ENCODE results near the gene ZSCAN12.

The ZSCAN12 gene

GRCh38 chr6:28395918-28396317, 3.6 kb downstream of the ZSCAN12 start:
- Histone ChIP-seq H3K27ac (ENCODE audit: low read depth, low read length) (no peak overlapping the region), H3K36me3 (ENCODE audit: insufficient read depth, low read length) (peaks cover 22% of the 10 kb centered on the region), H3K27me3 (ENCODE audit: insufficient read depth, low read length) (no peaks in the 10 kb centered on the region), H3K4me1 (ENCODE audit: control insufficient read depth, insufficient read depth, low read length, unreplicated experiment) (peaks cover 27% of the 10 kb centered on the region), H3K4me3 (ENCODE audit: low read depth, low read length) (no peak overlapping the region), H3K79me2 (ENCODE audit: control insufficient read depth, insufficient read depth, low read length, unreplicated experiment) (peaks cover 35% of the 10 kb centered on the region), H2AFZ (ENCODE audit: low read length, unreplicated experiment) (no peak overlapping the region)

GRCh38 chr6:28393912-28394662, 5.5 kb downstream of the ZSCAN12 start:
- H3K4me3 ChIP-seq (ENCODE audit: low read depth, low read length), result no peak overlapping the region
- peaks cover 29% of the 10 kb centered on the region for H3K79me2 ChIP-seq (ENCODE audit: control insufficient read depth, insufficient read depth, low read length, unreplicated experiment)
- no peak overlapping the region for H2AFZ ChIP-seq (ENCODE audit: low read length, unreplicated experiment)
- H3K36me3 ChIP-seq (ENCODE audit: insufficient read depth, low read length), result peaks cover 39% of the 10 kb centered on the region
- peaks cover 19% of the 10 kb centered on the region for H3K4me1 ChIP-seq (ENCODE audit: control insufficient read depth, insufficient read depth, low read length, unreplicated experiment)
- H3K27ac ChIP-seq (ENCODE audit: low read depth, low read length), result no peak overlapping the region
- H3K27me3 ChIP-seq (ENCODE audit: insufficient read depth, low read length), result no peaks in the 10 kb centered on the region

GRCh38 chr6:28390688-28391087, 8.9 kb downstream of the ZSCAN12 start:
- H3K4me3 ChIP-seq (ENCODE audit: low read depth, low read length), result no peak overlapping the region
- peaks cover 7% of the 10 kb centered on the region for H3K79me2 ChIP-seq (ENCODE audit: control insufficient read depth, insufficient read depth, low read length, unreplicated experiment)
- H3K27ac ChIP-seq (ENCODE audit: low read depth, low read length), result no peak overlapping the region
- H3K4me1 ChIP-seq (ENCODE audit: control insufficient read depth, insufficient read depth, low read length, unreplicated experiment), result no peaks in the 10 kb centered on the region
- peaks cover 47% of the 10 kb centered on the region for H3K36me3 ChIP-seq (ENCODE audit: insufficient read depth, low read length)
- H3K27me3 ChIP-seq (ENCODE audit: insufficient read depth, low read length), result no peaks in the 10 kb centered on the region
- H2AFZ ChIP-seq (ENCODE audit: low read length, unreplicated experiment), result no peak overlapping the region

GRCh38 chr6:28384143-28384533, 15.4 kb downstream of the ZSCAN12 start:
- Histone ChIP-seq H2AFZ (ENCODE audit: low read length, unreplicated experiment) (no peak overlapping the region), H3K27ac (ENCODE audit: low read depth, low read length) (no peak overlapping the region; the same call in 1 of the 2 replicates), H3K36me3 (ENCODE audit: insufficient read depth, low read length) (peaks cover 49% of the 10 kb centered on the region), H3K27me3 (ENCODE audit: insufficient read depth, low read length) (no peaks in the 10 kb centered on the region), H3K79me2 (ENCODE audit: control insufficient read depth, insufficient read depth, low read length, unreplicated experiment) (peaks cover 8% of the 10 kb centered on the region), H3K4me3 (ENCODE audit: low read depth, low read length) (no peak overlapping the region), H3K4me1 (ENCODE audit: control insufficient read depth, insufficient read depth, low read length, unreplicated experiment) (no peaks in the 10 kb centered on the region)

- peak overlapping the region; percentile 63 for H3K27ac ChIP-seq (ENCODE audit: low read depth, low read length)
- H3K27me3 ChIP-seq (ENCODE audit: insufficient read depth, low read length), result no peaks in the 10 kb centered on the region
- peak overlapping the region; percentile 70 for H2AFZ ChIP-seq (ENCODE audit: low read length, unreplicated experiment)
- peak overlapping the region; percentile 74 for H3K4me3 ChIP-seq (ENCODE audit: low read depth, low read length)
- peaks cover 8% of the 10 kb centered on the region for H3K79me2 ChIP-seq (ENCODE audit: control insufficient read depth, insufficient read depth, low read length, unreplicated experiment)
- H3K4me1 ChIP-seq (ENCODE audit: control insufficient read depth, insufficient read depth, low read length, unreplicated experiment), result no peaks in the 10 kb centered on the region
- peaks cover 49% of the 10 kb centered on the region for H3K36me3 ChIP-seq (ENCODE audit: insufficient read depth, low read length)
Observed at GRCh38 chr6:28383235-28384142, 16.1 kb downstream of the ZSCAN12 start.

GRCh38 chr6:28380381-28380780, 19.2 kb downstream of the ZSCAN12 start:
- H3K4me1 ChIP-seq (ENCODE audit: control insufficient read depth, insufficient read depth, low read length, unreplicated experiment), result no peaks in the 10 kb centered on the region
- peaks cover 52% of the 10 kb centered on the region for H3K36me3 ChIP-seq (ENCODE audit: insufficient read depth, low read length)
- H3K27me3 ChIP-seq (ENCODE audit: insufficient read depth, low read length), result no peaks in the 10 kb centered on the region
- H2AFZ ChIP-seq (ENCODE audit: low read length, unreplicated experiment), result no peak overlapping the region
- no peak overlapping the region for H3K27ac ChIP-seq (ENCODE audit: low read depth, low read length)
- no peak overlapping the region for H3K4me3 ChIP-seq (ENCODE audit: low read depth, low read length)
- peaks cover 8% of the 10 kb centered on the region for H3K79me2 ChIP-seq (ENCODE audit: control insufficient read depth, insufficient read depth, low read length, unreplicated experiment)

GRCh38 chr6:28378644-28379043, 20.9 kb downstream of the ZSCAN12 start:
- Histone ChIP-seq H2AFZ (ENCODE audit: low read length, unreplicated experiment) (no peak overlapping the region), H3K4me3 (ENCODE audit: low read depth, low read length) (no peak overlapping the region), H3K4me1 (ENCODE audit: control insufficient read depth, insufficient read depth, low read length, unreplicated experiment) (no peaks in the 10 kb centered on the region), H3K27me3 (ENCODE audit: insufficient read depth, low read length) (no peaks in the 10 kb centered on the region), H3K79me2 (ENCODE audit: control insufficient read depth, insufficient read depth, low read length, unreplicated experiment) (peaks cover 8% of the 10 kb centered on the region), H3K36me3 (ENCODE audit: insufficient read depth, low read length) (peaks cover 47% of the 10 kb centered on the region), H3K27ac (ENCODE audit: low read depth, low read length) (no peak overlapping the region)

GRCh38 chr6:28377879-28378278, 21.7 kb downstream of the ZSCAN12 start:
- no peak overlapping the region for H2AFZ ChIP-seq (ENCODE audit: low read length, unreplicated experiment)

GRCh38 chr6:28373925-28374324, 25.6 kb downstream of the ZSCAN12 start:
- Histone ChIP-seq H2AFZ (ENCODE audit: low read length, unreplicated experiment) (no peak overlapping the region), H3K27me3 (ENCODE audit: insufficient read depth, low read length) (no peaks in the 10 kb centered on the region), H3K79me2 (ENCODE audit: control insufficient read depth, insufficient read depth, low read length, unreplicated experiment) (no peaks in the 10 kb centered on the region)

More at GRCh38 chr6:28377879-28378278, 21.7 kb downstream of the ZSCAN12 start:
- Histone ChIP-seq H3K4me3 (ENCODE audit: low read depth, low read length) (no peak overlapping the region), H3K27ac (ENCODE audit: low read depth, low read length) (no peak overlapping the region), H3K4me1 (ENCODE audit: control insufficient read depth, insufficient read depth, low read length, unreplicated experiment) (no peaks in the 10 kb centered on the region), H3K79me2 (ENCODE audit: control insufficient read depth, insufficient read depth, low read length, unreplicated experiment) (peaks cover 8% of the 10 kb centered on the region), H3K36me3 (ENCODE audit: insufficient read depth, low read length) (peaks cover 47% of the 10 kb centered on the region), H3K27me3 (ENCODE audit: insufficient read depth, low read length) (no peaks in the 10 kb centered on the region)

GRCh38 chr6:28371706-28372451, 27.7 kb downstream of the ZSCAN12 start:
- H3K4me1 ChIP-seq (ENCODE audit: control insufficient read depth, insufficient read depth, low read length, unreplicated experiment), result no peaks in the 10 kb centered on the region
- H2AFZ ChIP-seq (ENCODE audit: low read length, unreplicated experiment), result no peak overlapping the region
- H3K27ac ChIP-seq (ENCODE audit: low read depth, low read length), result no peak overlapping the region
- no peaks in the 10 kb centered on the region for H3K27me3 ChIP-seq (ENCODE audit: insufficient read depth, low read length)
- 0 out of 2 replicates have a peak, but pooled peaks cover 3% of the 10 kb centered on the region for H3K36me3 ChIP-seq (ENCODE audit: insufficient read depth, low read length)
- H3K79me2 ChIP-seq (ENCODE audit: control insufficient read depth, insufficient read depth, low read length, unreplicated experiment), result no peaks in the 10 kb centered on the region
- H3K4me3 ChIP-seq (ENCODE audit: low read depth, low read length), result no peak overlapping the region

More at GRCh38 chr6:28373925-28374324, 25.6 kb downstream of the ZSCAN12 start:
- no peaks in the 10 kb centered on the region for H3K4me1 ChIP-seq (ENCODE audit: control insufficient read depth, insufficient read depth, low read length, unreplicated experiment)
- H3K27ac ChIP-seq (ENCODE audit: low read depth, low read length), result no peak overlapping the region
- H3K4me3 ChIP-seq (ENCODE audit: low read depth, low read length), result no peak overlapping the region
- H3K36me3 ChIP-seq (ENCODE audit: insufficient read depth, low read length), result peaks cover 16% of the 10 kb centered on the region
